ENCODE results near the gene PLEKHG2. TPM values are rescaled to one million over a fixed set of nuclear protein-coding genes. Genes with fewer than 3 reads are reported as not detected.

PLEKHG2 gene
- total RNA-seq, 1 experiment from 2014 or later, result 14.0 TPM

- DNase-seq (ENCODE audit: low read depth), result no peak
Measured at GRCh38 chr19:39420769-39421168, 8.3 kb downstream of the PLEKHG2 start.

GRCh38 chr19:39422020-39422419 is 9.6 kb downstream of the PLEKHG2 start:
- DNase-seq (ENCODE audit: low read depth), result no peak

- no peak for DNase-seq (ENCODE audit: low read depth)
Measured at GRCh38 chr19:39423258-39424086, 11.0 kb downstream of the PLEKHG2 start.

GRCh38 chr19:39424934-39425333 is 12.5 kb downstream of the PLEKHG2 start:
- no peak for DNase-seq (ENCODE audit: low read depth)

- DNase-seq (ENCODE audit: low read depth), result no peak
Measured at GRCh38 chr19:39425744-39426143, 13.3 kb downstream of the PLEKHG2 start.

GRCh38 chr19:39426170-39426569 is 13.7 kb downstream of the PLEKHG2 start:
- DNase-seq (ENCODE audit: low read depth), result no peak

- DNase-seq (ENCODE audit: low read depth), result no peak
Measured at GRCh38 chr19:39427707-39428106, 15.2 kb downstream of the PLEKHG2 start.

- DNase-seq (ENCODE audit: low read depth), result no peak
Measured at GRCh38 chr19:39428283-39429112, 16.0 kb downstream of the PLEKHG2 start.

GRCh38 chr19:39430675-39431593 is 18.5 kb downstream of the PLEKHG2 start:
- peak; percentile 99 for DNase-seq (ENCODE audit: low read depth)

- no peak for DNase-seq (ENCODE audit: low read depth)
Measured at GRCh38 chr19:39432677-39433025, 20.2 kb downstream of the PLEKHG2 start.

- no peak for DNase-seq (ENCODE audit: low read depth)
Measured at GRCh38 chr19:39433480-39434079, 21.1 kb downstream of the PLEKHG2 start.

GRCh38 chr19:39434123-39435076 is 21.9 kb downstream of the PLEKHG2 start:
- DNase-seq (ENCODE audit: low read depth), result no peak

- peak; percentile 96 for DNase-seq (ENCODE audit: low read depth)
Measured at GRCh38 chr19:39435499-39436349, 23.3 kb downstream of the PLEKHG2 start, which contains the start of gene RPS16. Gene RPS16 (minus strand): TSS chr19:39435949. CDS start chr19:39435895, 54 bp downstream.

GRCh38 chr19:39436350-39436716 is 23.9 kb downstream of the PLEKHG2 start:
- no peak for DNase-seq (ENCODE audit: low read depth)

- peak; percentile 72 for DNase-seq (ENCODE audit: low read depth)
Measured at GRCh38 chr19:39438270-39438934, 25.9 kb downstream of the PLEKHG2 start.

- no peak for DNase-seq (ENCODE audit: low read depth)
Measured at GRCh38 chr19:39444598-39445195, 32.2 kb downstream of the PLEKHG2 start.

GRCh38 chr19:39445196-39446111 is 33.0 kb downstream of the PLEKHG2 start, which contains the start of gene SUPT5H:
Gene SUPT5H (plus strand): TSS chr19:39445582. CDS start chr19:39445891, 309 bp downstream.
- DNase-seq (ENCODE audit: low read depth), result peak; percentile 95
